Activated CD4-positive, alpha-beta T cell treated with anti-CD3 and anti-CD28 coated beads, Interleukin-10, Interleukin-2, amounts not matched to agents 100 ng/mL and 50 ng/mL, durations not matched to agents 16 hours and 8 hours (primary cell): ENCODE measurements around the gene KCTD16.

Experiments
- DNase-seq: peaks from one replicate; pipeline ENCODE4 v3.0.0-alpha.2; 2020

The KCTD16 gene

DNA sequence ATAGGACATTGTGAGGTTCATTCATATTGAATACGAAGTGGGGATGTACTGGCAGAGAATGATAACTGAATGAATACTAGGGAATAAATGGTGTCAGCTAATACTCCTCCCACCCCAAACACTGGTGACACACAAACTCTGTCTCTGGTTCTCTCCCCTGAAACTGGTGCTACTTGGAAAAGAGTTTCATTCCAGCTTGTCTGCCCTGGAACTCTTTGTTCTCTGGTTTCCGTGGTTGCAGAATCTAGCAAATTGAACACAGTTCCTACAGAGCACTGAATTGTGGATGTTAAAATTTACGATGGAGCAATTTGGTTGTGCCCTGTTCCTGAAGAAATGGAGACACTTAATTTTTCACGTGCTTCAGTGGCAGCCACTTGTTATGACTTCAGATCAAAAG lies 181.7 kb downstream of the KCTD16 start:
- no peak for DNase-seq

GRCh38 chr5:144352732-144353317 lies 182.2 kb downstream of the KCTD16 start:
- DNase-seq = no peak

- no peak for DNase-seq
Observed at GRCh38 chr5:144356489-144356888, 185.8 kb downstream of the KCTD16 start.

- no peak for DNase-seq
Observed at GRCh38 chr5:144361406-144361805, 190.7 kb downstream of the KCTD16 start.

DNA sequence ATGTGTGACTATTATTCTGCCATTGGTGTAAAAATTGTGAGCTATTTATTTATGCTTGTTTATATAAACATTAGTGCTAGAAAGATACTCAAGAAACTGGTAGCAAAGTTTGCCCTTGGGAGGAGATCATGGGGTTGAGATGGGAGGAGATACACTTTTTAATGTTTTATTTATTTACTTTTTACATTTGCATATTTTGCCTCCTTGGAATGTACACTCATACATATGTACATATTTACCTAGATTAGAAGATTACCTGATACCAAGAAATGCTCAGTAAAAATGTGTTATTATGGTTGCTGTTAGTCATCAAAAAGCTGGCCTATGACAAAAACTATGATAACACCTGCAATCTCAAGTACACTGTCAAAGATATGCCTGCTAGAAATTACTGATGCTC lies 195.2 kb downstream of the KCTD16 start:
- DNase-seq = no peak

- no peak for DNase-seq
Observed at GRCh38 chr5:144367991-144368390, 197.3 kb downstream of the KCTD16 start.

- no peak for DNase-seq
Observed at GRCh38 chr5:144368556-144368955, 197.9 kb downstream of the KCTD16 start.

- no peak for DNase-seq
Observed at GRCh38 chr5:144369006-144369405, 198.3 kb downstream of the KCTD16 start.

- DNase-seq = no peak
Observed at GRCh38 chr5:144370273-144370672, 199.6 kb downstream of the KCTD16 start.

DNA sequence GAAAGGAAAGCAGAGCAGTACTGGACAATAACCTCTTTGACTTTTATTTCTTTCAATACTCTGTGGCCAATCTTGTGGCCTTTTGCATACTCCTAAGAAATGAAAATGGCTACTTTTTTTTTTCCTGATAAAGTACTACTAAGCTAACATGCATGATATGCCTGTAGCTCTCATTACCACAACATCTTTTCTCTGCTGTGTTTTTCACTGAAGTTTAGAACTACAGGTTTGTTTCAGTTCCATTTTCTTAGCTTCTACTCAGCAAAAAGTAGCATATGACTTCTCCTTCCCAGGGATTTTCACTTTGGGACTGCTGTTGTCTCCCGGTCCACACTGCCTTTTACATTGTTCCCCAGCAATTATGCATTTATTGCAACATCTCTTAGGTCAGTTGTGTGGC lies 204.0 kb downstream of the KCTD16 start:
- no peak for DNase-seq

GRCh38 chr5:144377207-144377606 lies 206.5 kb downstream of the KCTD16 start:
- no peak for DNase-seq

GRCh38 chr5:144378681-144379080 lies 208.0 kb downstream of the KCTD16 start:
- DNase-seq = no peak

GRCh38 chr5:144385597-144385996 lies 214.9 kb downstream of the KCTD16 start:
- no peak for DNase-seq

- no peak for DNase-seq
Observed at GRCh38 chr5:144386315-144386714, 215.6 kb downstream of the KCTD16 start.

GRCh38 chr5:144390133-144390532 lies 219.5 kb downstream of the KCTD16 start:
- DNase-seq = no peak

- no peak for DNase-seq
Observed at GRCh38 chr5:144391044-144391443, 220.4 kb downstream of the KCTD16 start.

GRCh38 chr5:144393641-144394435 lies 223.2 kb downstream of the KCTD16 start:
- DNase-seq = no peak

GRCh38 chr5:144395704-144396103 lies 225.0 kb downstream of the KCTD16 start:
- no peak for DNase-seq

GRCh38 chr5:144403058-144403457 lies 232.4 kb downstream of the KCTD16 start:
- no peak for DNase-seq

DNA sequence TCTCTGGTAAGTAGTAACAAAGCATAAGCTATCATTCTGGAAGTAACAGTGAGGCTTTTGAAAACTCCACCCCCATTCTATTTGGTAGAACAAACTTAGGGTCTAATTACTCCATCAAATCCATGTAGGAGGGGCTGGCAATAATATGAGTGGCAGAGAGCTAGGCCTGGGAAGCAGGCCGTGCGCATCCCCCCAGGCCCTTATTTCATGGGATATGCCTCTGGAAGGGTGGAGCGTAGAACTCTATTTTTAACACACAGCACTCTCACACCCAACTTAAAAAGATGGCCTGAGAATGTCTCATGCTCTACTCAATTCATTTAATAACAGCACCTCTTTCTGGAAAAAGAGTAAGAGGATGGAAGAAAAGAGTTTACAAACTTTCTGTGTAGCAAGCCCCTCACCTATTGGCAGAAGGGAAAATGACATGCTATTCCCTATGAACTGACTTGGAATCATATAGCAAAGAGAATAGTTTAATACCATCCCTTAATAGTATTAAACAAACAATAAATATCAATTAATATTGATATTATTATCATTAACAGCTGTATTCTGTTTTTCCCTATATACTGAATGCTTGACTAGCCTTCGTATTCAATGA lies 233.2 kb downstream of the KCTD16 start:
- DNase-seq = no peak

DNA sequence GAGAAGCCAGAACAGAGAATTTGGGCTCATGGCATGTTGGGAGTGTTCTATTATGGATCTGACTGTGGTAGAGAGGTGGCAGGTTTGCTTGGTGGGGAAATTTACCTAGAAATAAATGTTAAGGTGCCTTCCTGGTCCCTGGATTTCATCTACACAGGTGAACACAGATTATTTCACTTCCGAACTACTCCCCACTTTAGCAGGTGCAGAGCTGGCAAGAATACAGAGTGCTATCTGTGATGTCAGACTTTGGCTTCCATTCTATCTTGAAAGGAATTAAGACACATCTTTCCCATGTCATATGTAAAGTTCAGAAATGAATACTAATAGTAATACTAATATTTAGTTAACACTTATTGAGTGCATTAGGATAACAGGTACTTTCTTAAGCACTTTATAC lies 234.0 kb downstream of the KCTD16 start:
- no peak for DNase-seq

DNA sequence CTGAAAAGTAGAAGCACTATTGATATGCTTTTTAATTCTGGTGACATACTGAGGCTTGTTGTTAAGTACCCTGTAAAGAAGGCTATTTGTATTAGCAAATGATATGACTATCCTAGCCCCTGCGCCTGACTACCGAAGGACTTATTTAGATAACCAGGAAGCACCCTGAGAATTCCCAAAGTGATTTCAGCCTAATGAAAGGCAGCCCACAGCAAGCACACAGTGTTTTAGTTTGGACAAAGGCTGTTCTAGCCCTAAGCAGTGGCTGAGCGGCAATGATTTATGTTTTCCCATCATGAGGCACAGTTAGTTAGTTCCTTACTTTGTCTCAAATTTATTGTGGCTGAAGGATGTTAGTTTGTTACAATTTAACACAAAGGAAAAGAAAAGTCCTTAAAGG lies 235.3 kb downstream of the KCTD16 start:
- no peak for DNase-seq

DNA sequence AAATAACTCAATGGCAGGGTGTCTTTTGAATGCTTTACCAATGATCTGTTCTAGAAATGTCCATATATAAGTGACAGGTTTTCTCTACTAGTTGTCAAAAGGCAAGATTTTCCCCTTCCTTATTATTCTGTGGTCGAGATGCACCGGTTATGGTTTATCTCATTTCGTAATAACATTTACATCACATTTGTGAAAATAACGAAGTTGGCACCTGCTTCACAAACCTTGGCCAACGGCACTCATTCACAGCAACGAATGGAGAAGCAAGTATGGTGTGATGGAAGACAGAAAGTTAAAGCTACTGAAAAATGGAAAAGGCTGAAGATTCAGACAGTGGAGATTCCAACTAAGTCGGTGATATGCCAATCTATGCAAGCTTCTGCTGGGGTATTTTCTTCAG lies 235.8 kb downstream of the KCTD16 start:
- no peak for DNase-seq
